Thyroid gland (tissue), 4 donors: ENCODE measurements around the gene ACTL6B.

ENCODE experiments used
- POLR2A ChIP-seq, 2 donors: fragments of 450-650 bp; IDR thresholded peaks; one replicate each; pipeline ENCODE4 v1.6.1; 2017; ENCODE audit warnings: antibody characterized with exemption in 2 of 2, mild to moderate bottlenecking in 2 of 2, moderate library complexity in 1 of 2
- TF ChIP-seq, protein P1 (sequence below), 6 experiments: fragments of 200-600 bp in 3 of 6; fragments of 450-650 bp in 3 of 6; sonication (generic) in 3 of 6; IDR thresholded peaks; one replicate each; pipeline ENCODE4 v1.5.1; 2016 to 2019; ENCODE audit warnings: antibody characterized with exemption in 6 of 6, mild to moderate bottlenecking in 2 of 6, inconsistent platforms in 1 of 6, moderate library complexity in 1 of 6

DNA sequence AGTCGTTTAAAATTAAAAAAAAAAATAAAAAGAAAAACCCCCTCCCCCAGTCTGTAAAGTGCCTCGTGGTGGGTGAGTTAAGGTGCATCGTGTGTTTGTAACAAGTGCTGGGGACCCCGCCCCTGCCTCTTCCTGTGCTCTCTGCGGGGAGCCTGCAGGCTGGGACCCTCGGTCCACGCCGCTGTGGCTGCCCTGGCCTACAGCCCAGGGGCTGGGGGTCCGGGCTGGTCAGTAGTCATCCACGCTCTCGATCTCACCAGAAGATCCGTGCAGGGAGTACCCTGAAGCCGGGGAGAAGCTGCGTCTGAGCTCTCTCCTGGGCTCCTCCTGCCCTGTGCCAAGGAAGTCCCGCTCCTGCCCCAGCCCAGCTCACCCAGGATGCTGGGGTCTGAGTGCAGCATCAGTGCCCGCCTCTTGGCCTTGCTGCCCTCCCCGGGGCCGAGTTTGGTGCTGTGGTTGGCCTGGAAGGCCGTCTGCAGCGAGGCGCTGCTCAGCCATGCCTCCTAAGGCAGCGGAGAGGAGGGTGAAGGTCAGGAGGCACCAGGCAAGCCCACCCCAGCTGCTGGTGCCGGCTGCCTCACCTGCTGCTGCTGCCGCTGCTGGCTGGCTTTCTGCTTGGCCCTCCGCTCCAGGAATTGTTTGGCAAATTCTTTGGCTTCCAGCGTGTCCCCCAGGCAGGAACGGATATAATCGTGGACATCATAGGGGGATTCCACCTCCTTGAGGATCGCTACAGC is 25.4 kb upstream of the ACTL6B start:
- TF ChIP-seq, protein P1, sequence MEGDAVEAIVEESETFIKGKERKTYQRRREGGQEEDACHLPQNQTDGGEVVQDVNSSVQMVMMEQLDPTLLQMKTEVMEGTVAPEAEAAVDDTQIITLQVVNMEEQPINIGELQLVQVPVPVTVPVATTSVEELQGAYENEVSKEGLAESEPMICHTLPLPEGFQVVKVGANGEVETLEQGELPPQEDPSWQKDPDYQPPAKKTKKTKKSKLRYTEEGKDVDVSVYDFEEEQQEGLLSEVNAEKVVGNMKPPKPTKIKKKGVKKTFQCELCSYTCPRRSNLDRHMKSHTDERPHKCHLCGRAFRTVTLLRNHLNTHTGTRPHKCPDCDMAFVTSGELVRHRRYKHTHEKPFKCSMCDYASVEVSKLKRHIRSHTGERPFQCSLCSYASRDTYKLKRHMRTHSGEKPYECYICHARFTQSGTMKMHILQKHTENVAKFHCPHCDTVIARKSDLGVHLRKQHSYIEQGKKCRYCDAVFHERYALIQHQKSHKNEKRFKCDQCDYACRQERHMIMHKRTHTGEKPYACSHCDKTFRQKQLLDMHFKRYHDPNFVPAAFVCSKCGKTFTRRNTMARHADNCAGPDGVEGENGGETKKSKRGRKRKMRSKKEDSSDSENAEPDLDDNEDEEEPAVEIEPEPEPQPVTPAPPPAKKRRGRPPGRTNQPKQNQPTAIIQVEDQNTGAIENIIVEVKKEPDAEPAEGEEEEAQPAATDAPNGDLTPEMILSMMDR (IDR thresholded peaks at IDR 0.05) = no peak
- no peak for TF ChIP-seq POLR2A (IDR thresholded peaks at IDR 0.05)
